ENCODE results near the gene SUPT5H.
A peak's percentile ranks its signal among the peaks of the same experiment; 100 is the strongest.

Gene SUPT5H

GRCh38 chr19:39445196-39446111, at the start of gene SUPT5H:
TSS of gene SUPT5H (plus strand) at chr19:39445582. CDS start at chr19:39445891, 309 bp downstream.
- peak; percentile 100 for DNase-seq

- peak; percentile 96 for DNase-seq
Measured at GRCh38 chr19:39397360-39398296, 47.8 kb upstream of the SUPT5H start.

- no peak for DNase-seq
Measured at GRCh38 chr19:39398297-39398864, 47.0 kb upstream of the SUPT5H start.

GRCh38 chr19:39399668-39400050, 45.7 kb upstream of the SUPT5H start:
- no peak for DNase-seq

- DNase-seq = no peak
Measured at GRCh38 chr19:39400061-39400460, 45.3 kb upstream of the SUPT5H start.

- no peak for DNase-seq
Measured at GRCh38 chr19:39401070-39401548, 44.3 kb upstream of the SUPT5H start.

GRCh38 chr19:39401549-39402345, 43.6 kb upstream of the SUPT5H start:
- peak; percentile 83 for DNase-seq

- peak; percentile 97 for DNase-seq
Measured at GRCh38 chr19:39402346-39403300, 42.8 kb upstream of the SUPT5H start.

GRCh38 chr19:39403331-39404312, 41.8 kb upstream of the SUPT5H start:
- DNase-seq = peak; percentile 100

GRCh38 chr19:39405261-39405957, 40.0 kb upstream of the SUPT5H start:
- DNase-seq = peak; percentile 78

- DNase-seq = peak; percentile 59
Measured at GRCh38 chr19:39405958-39406655, 39.3 kb upstream of the SUPT5H start.

- peak; percentile 94 for DNase-seq
Measured at GRCh38 chr19:39406656-39407409, 38.5 kb upstream of the SUPT5H start, which contains the start of gene ZFP36. TSS of gene ZFP36 (plus strand) at chr19:39406847. CDS start at chr19:39406905, 58 bp downstream.

GRCh38 chr19:39407410-39407659, 38.0 kb upstream of the SUPT5H start:
- DNase-seq = no peak

GRCh38 chr19:39407660-39408391, 37.6 kb upstream of the SUPT5H start:
- peak; percentile 82 for DNase-seq

GRCh38 chr19:39408392-39409207, 36.8 kb upstream of the SUPT5H start:
- peak; percentile 70 for DNase-seq

Data from DMS53 (cell line).